A673 (cell line): ENCODE measurements around the gene MC2R. TPM values are rescaled to one million over a fixed set of nuclear protein-coding genes. Genes with fewer than 3 reads are reported as not detected.

Source experiments
- BruUV-seq: library from RNA; stranded (reverse); fragments of 400-500 nt; replicated peaks from 2 replicates; lab custom pipeline; 2021; lab: Mats Ljungman, UMichigan
- CTCF ChIA-PET: fragments of 300-600 bp; sonication (Branson Sonifier 250); formaldehyde crosslinking; loops from one replicate; lab custom pipeline; 2022; ENCODE audit warnings: antibody characterized with exemption; lab: Charles Lee
- POLR2A ChIA-PET: fragments of 300-600 bp; sonication (Branson Sonifier 250); formaldehyde crosslinking; loops from one replicate; lab custom pipeline; 2022; ENCODE audit warnings: antibody characterized with exemption; ENCODE audit not compliant: low non-redundant PET; lab: Charles Lee
- DNase-seq: peaks from one replicate; pipeline ENCODE4 v3.0.0-alpha.2; 2015; ENCODE audit warnings: low spot score
- H3K27ac ChIP-seq: fragments of 200-600 bp; sonication (generic); 2 replicates; pipeline ENCODE4 v1.5.1; 2016; ENCODE audit warnings: mixed run types, low read depth, mild to moderate bottlenecking, mixed read lengths, antibody characterized with exemption, low read length; ENCODE audit not compliant: poor library complexity, severe bottlenecking
- H3K27me3 ChIP-seq: fragments of 200-600 bp; sonication (generic); replicated peaks from 2 replicates; pipeline ENCODE4 v1.6.1; 2017; ENCODE audit warnings: mixed run types, low read depth, mild to moderate bottlenecking, mixed read lengths, antibody characterized with exemption, low read length; ENCODE audit not compliant: insufficient read depth, poor library complexity
- H3K36me3 ChIP-seq: fragments of 200-600 bp; sonication (generic); 2 replicates; pipeline ENCODE4 v1.6.1; 2016; ENCODE audit warnings: mixed run types, mild to moderate bottlenecking, mixed read lengths, antibody characterized with exemption, low read length; ENCODE audit not compliant: insufficient read depth, poor library complexity, severe bottlenecking
- H3K4me1 ChIP-seq: fragments of 200-600 bp; sonication (generic); 2 replicates; pipeline ENCODE4 v1.6.1; 2017; ENCODE audit warnings: mixed run types, mild to moderate bottlenecking, mixed read lengths, antibody characterized with exemption, low read length; ENCODE audit not compliant: insufficient read depth, poor library complexity, severe bottlenecking
- H3K4me3 ChIP-seq: fragments of 200-600 bp; sonication (generic); 2 replicates; pipeline ENCODE4 v1.5.1; 2016; ENCODE audit warnings: low read depth, mixed run types, mild to moderate bottlenecking, mixed read lengths, low read length; ENCODE audit not compliant: poor library complexity, severe bottlenecking
- H3K9me3 ChIP-seq: fragments of 200-600 bp; sonication (generic); 2 replicates; pipeline ENCODE4 v1.6.1; 2016; ENCODE audit warnings: mixed run types, low read depth, mild to moderate bottlenecking, mixed read lengths, antibody characterized with exemption, low read length; ENCODE audit not compliant: poor library complexity, severe bottlenecking
- EZH2 ChIP-seq: fragments of 200-600 bp; sonication (generic); IDR thresholded peaks from 2 replicates; pipeline ENCODE4 v1.6.1; 2017; ENCODE audit warnings: borderline replicate concordance, low read depth, mild to moderate bottlenecking, mixed read lengths, antibody characterized with exemption, low read length; ENCODE audit not compliant: poor library complexity, severe bottlenecking
- intact Hi-C: fragments of 100-400 bp; cut with micrococcal nuclease; formaldehyde crosslinking; loops from one replicate; pipeline ENCODE4 v1.10.0; 2022; ENCODE audit not compliant: unreplicated experiment
- total RNA-seq: library from RNA; stranded (reverse); gene quantifications from 2 replicates; pipeline ENCODE4 v1.2.3, GENCODE V29; 2021
- TF ChIP-seq, protein P1 (sequence below): fragments of 300-800, 200-600 bp; sonication (generic); conservative IDR thresholded peaks from 2 replicates; pipeline ENCODE4 v1.5.1; 2017; ENCODE audit warnings: low read depth, mild to moderate bottlenecking, antibody characterized with exemption, low read length, moderate library complexity, mixed read lengths

The MC2R gene
- total RNA-seq, 1 experiment from 2014 or later, result not detected

- no peak for DNase-seq
- POLR2A ChIA-PET, result no interaction called here
- CTCF ChIA-PET, result no interaction called here
- H3K36me3 ChIP-seq, result no peaks in the 10 kb centered on the region
- H3K9me3 ChIP-seq, result no peaks in the 10 kb centered on the region
- BruUV-seq, result no TSS peak
- intact Hi-C loops, result no loop called here
- no peak overlapping the region for H3K27ac ChIP-seq
- no peak overlapping the region for H3K4me3 ChIP-seq
- TF ChIP-seq EZH2, result no peak
- TF ChIP-seq, protein P1, sequence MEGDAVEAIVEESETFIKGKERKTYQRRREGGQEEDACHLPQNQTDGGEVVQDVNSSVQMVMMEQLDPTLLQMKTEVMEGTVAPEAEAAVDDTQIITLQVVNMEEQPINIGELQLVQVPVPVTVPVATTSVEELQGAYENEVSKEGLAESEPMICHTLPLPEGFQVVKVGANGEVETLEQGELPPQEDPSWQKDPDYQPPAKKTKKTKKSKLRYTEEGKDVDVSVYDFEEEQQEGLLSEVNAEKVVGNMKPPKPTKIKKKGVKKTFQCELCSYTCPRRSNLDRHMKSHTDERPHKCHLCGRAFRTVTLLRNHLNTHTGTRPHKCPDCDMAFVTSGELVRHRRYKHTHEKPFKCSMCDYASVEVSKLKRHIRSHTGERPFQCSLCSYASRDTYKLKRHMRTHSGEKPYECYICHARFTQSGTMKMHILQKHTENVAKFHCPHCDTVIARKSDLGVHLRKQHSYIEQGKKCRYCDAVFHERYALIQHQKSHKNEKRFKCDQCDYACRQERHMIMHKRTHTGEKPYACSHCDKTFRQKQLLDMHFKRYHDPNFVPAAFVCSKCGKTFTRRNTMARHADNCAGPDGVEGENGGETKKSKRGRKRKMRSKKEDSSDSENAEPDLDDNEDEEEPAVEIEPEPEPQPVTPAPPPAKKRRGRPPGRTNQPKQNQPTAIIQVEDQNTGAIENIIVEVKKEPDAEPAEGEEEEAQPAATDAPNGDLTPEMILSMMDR, result no peak
- H3K27me3 ChIP-seq, result no peaks in the 10 kb centered on the region
- H3K4me1 ChIP-seq, result no peaks in the 10 kb centered on the region
Measured at GRCh38 chr18:13930964-13931363, 15.6 kb upstream of the MC2R start.

- no peak for TF ChIP-seq EZH2
- TF ChIP-seq, protein P1, result no peak
- CTCF ChIA-PET, result no interaction called here
- peaks cover 8% of the 10 kb centered on the region for H3K27me3 ChIP-seq
- H3K9me3 ChIP-seq, result no peaks in the 10 kb centered on the region
- H3K4me1 ChIP-seq, result no peaks in the 10 kb centered on the region
- intact Hi-C loops, result no loop called here
- POLR2A ChIA-PET, result no interaction called here
- no peak overlapping the region for H3K4me3 ChIP-seq
- no peak overlapping the region for H3K27ac ChIP-seq
- H3K36me3 ChIP-seq, result no peaks in the 10 kb centered on the region
- DNase-seq, result no peak
- BruUV-seq, result no TSS peak
Measured at GRCh38 chr18:13923221-13923620, 7.9 kb upstream of the MC2R start.

DNA sequence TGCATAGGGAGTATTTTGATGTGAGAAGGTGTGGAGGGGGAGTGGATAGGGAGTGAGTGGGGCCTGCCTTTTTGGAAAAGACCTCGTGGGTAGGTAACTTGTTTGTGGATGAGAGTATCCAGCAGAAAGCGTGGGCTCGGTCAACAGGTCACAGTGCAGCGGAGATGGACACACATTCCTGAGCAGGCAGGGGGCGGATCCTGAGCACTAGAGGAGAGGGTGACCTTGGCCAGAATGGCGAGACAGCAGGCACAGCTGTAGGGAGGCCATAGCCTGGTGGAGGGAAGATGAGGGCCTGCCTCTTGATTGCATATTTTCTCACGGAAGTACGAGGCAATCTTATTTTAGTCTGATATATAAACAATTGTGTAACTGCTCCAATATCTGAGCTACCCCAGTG is 3.6 kb upstream of the MC2R start:
- no peak for DNase-seq
- intact Hi-C loops, result no loop called here
- CTCF ChIA-PET, result no interaction called here
- H3K27ac ChIP-seq, result no peak overlapping the region
- no peaks in the 10 kb centered on the region for H3K9me3 ChIP-seq
- POLR2A ChIA-PET, result no interaction called here
- no peaks in the 10 kb centered on the region for H3K27me3 ChIP-seq
- no peak overlapping the region for H3K4me3 ChIP-seq
- H3K4me1 ChIP-seq, result no peaks in the 10 kb centered on the region
- BruUV-seq, result no TSS peak
- no peaks in the 10 kb centered on the region for H3K36me3 ChIP-seq
- no peak for TF ChIP-seq EZH2
- TF ChIP-seq, protein P1, result no peak
